Neural cell (in vitro differentiated cells): ENCODE data around the gene CYP4F8.
"Not testable (repeated sequence)": the region's sequence is repeated elsewhere in the genome, so short reads cannot be mapped to it uniquely, and the experiment has no call there.

Experiments used
- CTCF ChIP-seq: fragments of 450-650 bp; IDR thresholded peaks from 2 replicates; pipeline ENCODE4 v1.5.1; 2014; ENCODE audit warnings: antibody characterized with exemption, mild to moderate bottlenecking, moderate library complexity; ENCODE audit not compliant: poor library complexity, severe bottlenecking
- MXI1 ChIP-seq: fragments of 450-650 bp; conservative IDR thresholded peaks from 2 replicates; pipeline ENCODE4 v1.6.1; 2014; ENCODE audit warnings: antibody characterized with exemption, mild to moderate bottlenecking; ENCODE audit not compliant: poor library complexity, severe bottlenecking
- REST ChIP-seq: IDR thresholded peaks from 2 replicates; pipeline ENCODE4 v1.6.1; 2012; ENCODE audit warnings: borderline replicate concordance
- SMC3 ChIP-seq: fragments of 450-650 bp; conservative IDR thresholded peaks from 2 replicates; pipeline ENCODE4 v1.6.1; 2014; ENCODE audit warnings: antibody characterized with exemption, mild to moderate bottlenecking, moderate library complexity; ENCODE audit not compliant: poor library complexity

DNA sequence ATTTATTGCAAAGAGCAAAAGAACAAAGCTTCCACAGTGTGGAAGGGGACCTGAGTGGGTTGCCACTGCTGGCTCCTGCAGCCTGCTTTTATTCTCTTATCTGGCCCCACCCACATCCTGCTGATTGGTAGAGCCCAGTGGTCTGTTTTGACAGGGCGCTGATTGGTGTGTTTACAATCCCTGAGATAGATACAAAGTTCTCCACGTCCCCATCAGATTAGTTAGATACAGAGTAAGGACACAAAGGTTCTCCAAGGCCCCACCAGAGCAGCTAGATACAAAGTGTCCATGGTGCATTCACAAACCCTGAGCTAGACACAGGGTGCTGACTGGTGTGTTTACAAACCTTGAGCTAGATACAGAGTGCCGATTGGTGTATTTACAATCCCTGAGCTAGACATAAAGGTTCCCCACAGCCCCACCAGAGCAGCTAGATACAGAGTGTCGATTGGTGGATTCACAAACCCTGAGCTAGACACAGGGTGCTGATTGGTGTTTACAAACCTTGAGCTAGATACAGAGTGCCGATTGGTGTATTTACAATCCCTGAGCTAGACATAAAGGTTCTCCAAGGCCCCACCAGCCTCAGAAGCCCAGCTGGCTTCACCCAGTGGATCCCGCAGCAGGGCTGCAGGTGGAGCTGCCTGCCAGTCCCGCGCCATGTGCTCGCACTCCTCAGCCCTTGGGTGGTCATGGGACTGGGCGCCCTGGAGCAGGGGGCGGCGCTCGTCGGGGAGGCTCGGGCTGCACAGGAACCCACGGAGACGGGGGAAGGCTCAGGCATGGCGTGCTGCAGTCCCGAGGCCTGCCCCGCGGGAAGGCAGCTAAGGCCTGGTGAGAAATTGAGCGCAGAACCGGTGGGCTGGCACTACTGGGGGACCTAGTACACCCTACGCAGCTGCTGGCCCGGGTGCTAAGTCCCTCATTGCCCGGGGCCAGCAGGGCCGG is 6.8 kb upstream of the CYP4F8 start:
- TF ChIP-seq CTCF, REST, MXI1, SMC3: not testable (repeated sequence)
